HCT116 (cell line): ENCODE results near the gene PLCG2. TPM values are rescaled to one million over a fixed set of nuclear protein-coding genes. Genes with fewer than 3 reads are reported as not detected.

Source experiments
- ATAC-seq: fragments of 200-7000 bp; cut with Tn5 transposase; 2 replicates; pipeline ENCODE4 v1.9.1; 2020; ENCODE audit warnings: mild to moderate bottlenecking, moderate library complexity
- BruUV-seq: library from RNA; stranded (reverse); fragments of 400-500 nt; replicated peaks from 2 replicates; lab custom pipeline; 2021; lab: Mats Ljungman, UMichigan
- CTCF ChIA-PET: fragments of 300-600 bp; sonication (Branson Sonifier 250); formaldehyde crosslinking; loops from one replicate; lab custom pipeline; 2021; ENCODE audit warnings: antibody characterized with exemption; lab: Charles Lee
- POLR2A ChIA-PET: fragments of 300-600, 350-600 bp; sonication (Branson Sonifier 250); formaldehyde crosslinking; loops from one replicate; lab custom pipeline; 2021; ENCODE audit warnings: antibody characterized with exemption; lab: Charles Lee
- RAD21 ChIA-PET, 2 experiments: fragments of 300-600 bp; sonication (Branson Sonifier 250); formaldehyde crosslinking; loops; one replicate each; lab custom pipeline; 2023; ENCODE audit warnings: low total read pairs in 2 of 2; ENCODE audit not compliant: uncharacterized antibody in 2 of 2, unreplicated experiment in 2 of 2, low non-redundant PET in 1 of 2; lab: Charles Lee
- DNase-seq: peaks from one replicate; pipeline ENCODE4 v3.0.0-alpha.2; 2010; ENCODE audit warnings: low read depth, low spot score
- H2AFZ ChIP-seq: fragments of 200-600 bp; shearing (Covaris generic), sonication (generic); 2 replicates; pipeline ENCODE4 v1.6.1; 2017; ENCODE audit warnings: low read depth, mixed run types, mixed read lengths, antibody characterized with exemption, low read length; ENCODE audit not compliant: poor library complexity, severe bottlenecking
- H3K27ac ChIP-seq: 2 replicates; pipeline ENCODE4 v1.5.1; 2012; ENCODE audit warnings: low read depth, low read length
- H3K27me3 ChIP-seq: fragments of 200-600 bp; sonication (generic); 2 replicates; pipeline ENCODE4 v1.6.1; 2016; ENCODE audit warnings: mixed run types, low read length, mixed read lengths; ENCODE audit not compliant: insufficient read depth
- H3K36me3 ChIP-seq, 2 experiments: fragments of 200-500 bp in 1 of 2; fragments of 200-600 bp in 1 of 2; sonication (Bioruptor generic) in 1 of 2; sonication (generic) in 1 of 2; 2 replicates each; pipeline versions ENCODE4 v1.5.1 to v1.6.1; 2014 to 2016; ENCODE audit warnings: low read length in 2 of 2, inconsistent platforms in 1 of 2, mixed read lengths in 1 of 2, mixed run types in 1 of 2; ENCODE audit not compliant: insufficient read depth in 2 of 2, control insufficient read depth in 1 of 2
- H3K4me1 ChIP-seq, 2 experiments: fragments of 200-600 bp in 1 of 2; sonication (generic) in 1 of 2; 2 replicates each; pipeline versions ENCODE4 v1.5.1 to v1.6.1; 2012 to 2017; ENCODE audit warnings: low read length in 2 of 2, inconsistent platforms in 1 of 2, mild to moderate bottlenecking in 1 of 2, mixed read lengths in 1 of 2, mixed run types in 1 of 2, moderate library complexity in 1 of 2; ENCODE audit not compliant: insufficient read depth in 2 of 2, control insufficient read depth in 1 of 2
- H3K4me2 ChIP-seq: fragments of 200-600 bp; sonication (generic); 2 replicates; pipeline ENCODE4 v1.6.1; 2017; ENCODE audit warnings: mixed run types, low read length, mixed read lengths
- H3K4me3 ChIP-seq, 2 experiments: fragments of 200-600 bp in 1 of 2; sonication (generic) in 1 of 2; replicated peaks in 1 of 2; 2 replicates each; pipeline ENCODE4 v1.5.1; 2011 to 2016; ENCODE audit warnings: low read length in 2 of 2, control low read depth in 1 of 2, low read depth in 1 of 2, mild to moderate bottlenecking in 1 of 2, mixed read lengths in 1 of 2, mixed run types in 1 of 2
- H3K79me2 ChIP-seq: fragments of 200-600 bp; sonication (generic); 2 replicates; pipeline ENCODE4 v1.6.1; 2017; ENCODE audit warnings: mild to moderate bottlenecking, mixed run types, low read length, moderate library complexity, mixed read lengths; ENCODE audit not compliant: insufficient read depth
- H3K9ac ChIP-seq: fragments of 200-600 bp; sonication (generic); 2 replicates; pipeline ENCODE4 v1.6.1; 2016; ENCODE audit warnings: low read length, mixed read lengths
- H3K9me2 ChIP-seq: fragments of 200-600 bp; sonication (generic), shearing (Covaris generic); 2 replicates; pipeline ENCODE4 v1.6.1; 2017; ENCODE audit warnings: mixed run types, mild to moderate bottlenecking, moderate library complexity; ENCODE audit not compliant: insufficient read depth
- H3K9me3 ChIP-seq, 2 experiments: fragments of 200-500 bp in 1 of 2; fragments of 200-600 bp in 1 of 2; sonication (Bioruptor generic) in 1 of 2; sonication (generic) in 1 of 2; 2 replicates each; pipeline ENCODE4 v1.6.1; 2014 to 2017; ENCODE audit warnings: low read length in 2 of 2, mixed read lengths in 2 of 2, inconsistent platforms in 1 of 2, low read depth in 1 of 2, mild to moderate bottlenecking in 1 of 2, mixed run types in 1 of 2, moderate library complexity in 1 of 2; ENCODE audit not compliant: control insufficient read depth in 1 of 2, insufficient read depth in 1 of 2
- H4K20me1 ChIP-seq: fragments of 200-600 bp; sonication (generic), shearing (Covaris generic); 2 replicates; pipeline ENCODE4 v1.6.1; 2017; ENCODE audit warnings: mixed run types, mild to moderate bottlenecking, moderate library complexity; ENCODE audit not compliant: insufficient read depth
- ATF3 ChIP-seq: IDR thresholded peaks from 2 replicates; pipeline ENCODE4 v1.6.1; 2012
- CBX3 ChIP-seq: IDR thresholded peaks from 2 replicates; pipeline ENCODE4 v1.6.1; 2012; ENCODE audit warnings: low read depth
- POLR2AphosphoS5 ChIP-seq: IDR thresholded peaks from 2 replicates; pipeline ENCODE4 v1.6.1; 2011; ENCODE audit warnings: mild to moderate bottlenecking, low read depth, low read length, moderate library complexity
- SRF ChIP-seq: IDR thresholded peaks from 2 replicates; pipeline ENCODE4 v1.6.1; 2012; ENCODE audit warnings: low read depth
- ZBTB33 ChIP-seq: IDR thresholded peaks from 2 replicates; pipeline ENCODE4 v1.6.1; 2011; ENCODE audit warnings: mild to moderate bottlenecking, low read length, moderate library complexity; ENCODE audit not compliant: insufficient replicate concordance; ENCODE audit errors: extremely low read depth
- intact Hi-C: fragments of 100-400 bp; cut with micrococcal nuclease; formaldehyde crosslinking; loops from 2 replicates; pipeline ENCODE4 v1.10.0; 2022
- total RNA-seq: library from RNA; stranded (reverse); gene quantifications from one replicate; pipeline ENCODE4 v1.2.1, GENCODE V29; 2021; ENCODE audit not compliant: unreplicated experiment

PLCG2 gene
- total RNA-seq, 1 experiment from 2014 or later, result 31.2 TPM

DNA sequence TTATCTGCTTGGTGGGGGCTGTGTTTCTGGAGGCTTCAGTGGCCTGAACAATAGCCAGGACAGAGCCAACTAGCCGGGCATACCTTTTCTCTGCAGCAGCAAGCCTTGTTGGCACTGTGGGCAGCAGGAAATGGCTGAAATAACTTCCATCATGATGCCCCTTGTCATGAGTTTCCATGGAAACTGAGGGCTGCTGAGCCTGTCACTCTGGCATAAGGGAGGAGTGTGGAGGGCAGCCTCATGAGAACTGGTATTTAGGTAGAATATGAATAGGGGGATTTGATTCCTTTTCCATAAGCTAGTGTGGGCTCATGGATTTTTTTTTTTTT, 39.4 kb downstream of the PLCG2 start (continued):
- TF ChIP-seq ZBTB33 (no peak), SRF (no peak), ATF3 (no peak), POLR2AphosphoS5 (no peak)
- TF ChIP-seq, all 23 proteins: peak for 0

DNA sequence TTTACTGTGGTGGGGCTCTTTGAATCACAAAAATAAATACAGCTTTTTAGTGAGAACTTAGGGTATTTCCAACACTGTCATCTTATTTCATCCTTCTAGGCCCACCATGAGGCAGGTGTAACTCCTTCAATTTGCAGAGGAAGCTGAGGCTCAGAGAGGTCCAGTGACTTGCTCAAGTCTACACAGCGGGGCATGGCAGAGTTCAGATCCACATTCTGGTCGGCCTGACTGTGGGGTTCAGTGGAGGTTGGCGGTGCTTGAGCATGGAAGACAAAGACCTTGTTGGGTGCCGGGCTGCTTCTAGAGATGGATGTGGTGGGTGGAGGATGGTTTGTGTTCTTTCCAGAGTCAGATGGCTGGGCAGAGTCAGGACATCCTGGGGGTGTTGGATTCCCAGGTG, 39.8 kb downstream of the PLCG2 start:
- POLR2A ChIA-PET, result no interaction called here
- RAD21 ChIA-PET, result no interaction called here

More for the DNA sequence above, 39.8 kb downstream of the PLCG2 start:
- Histone ChIP-seq H3K4me2 (no peak overlapping the region), H3K79me2 (peaks cover 1% of the 10 kb centered on the region; the same call in 1 of the 2 replicates), H3K4me3 (no peak overlapping the region), H3K36me3 (no peaks in the 10 kb centered on the region), H3K4me1 (no peaks in the 10 kb centered on the region), H2AFZ (no peak overlapping the region), H3K9me2 (no peaks in the 10 kb centered on the region), H3K9me3 (no peaks in the 10 kb centered on the region), H3K27ac (no peak overlapping the region), H4K20me1 (no peaks in the 10 kb centered on the region), H3K27me3 (no peaks in the 10 kb centered on the region), H3K9ac (no peak overlapping the region)
- CTCF ChIA-PET, result no interaction called here
- DNase-seq (no peak), ATAC-seq (no peak)
- BruUV-seq, result no TSS peak
- TF ChIP-seq CBX3, result no peak
- intact Hi-C loops, result no loop called here
